CD4-positive, alpha-beta T cell (primary cell): ENCODE data around the gene OASL. TPM values are rescaled to one million over a fixed set of nuclear protein-coding genes. Genes with fewer than 3 reads are reported as not detected.

Experiments
- ATAC-seq: fragments of 200-7000 bp; cut with Tn5 transposase; one replicate; pipeline ENCODE4 v1.10.0; 2022; ENCODE audit warnings: mild to moderate bottlenecking; ENCODE audit not compliant: poor library complexity
- CTCF ChIA-PET: fragments of 350-600 bp; sonication (Branson Sonifier 250); formaldehyde crosslinking; loops from one replicate; lab custom pipeline; 2021; ENCODE audit warnings: antibody characterized with exemption, inconsistent platforms; lab: Charles Lee
- POLR2A ChIA-PET: fragments of 350-600 bp; sonication (Branson Sonifier 250); formaldehyde crosslinking; loops from one replicate; lab custom pipeline; 2021; ENCODE audit warnings: antibody characterized with exemption, inconsistent platforms; lab: Charles Lee
- DNase-seq, 14 experiments: peaks; one replicate each; pipeline ENCODE4 v3.0.0-alpha.2; 2013 to 2020; ENCODE audit warnings: mixed read lengths in 2 of 14
- H3K27ac ChIP-seq, 2 donors: one replicate each; pipeline versions ENCODE4 v1.5.1 to v1.7.0; 2013; ENCODE audit warnings: low read length in 2 of 2, low read depth in 1 of 2, mild to moderate bottlenecking in 1 of 2
- H3K27me3 ChIP-seq, 2 experiments: 1 replicate in 1 of 2; 2 replicates in 1 of 2; pipeline versions ENCODE4 v1.6.1 to v1.7.0; 2013; ENCODE audit warnings: low read length in 2 of 2, control low read depth in 1 of 2, mild to moderate bottlenecking in 1 of 2, moderate library complexity in 1 of 2; ENCODE audit not compliant: insufficient read depth in 2 of 2, control insufficient read depth in 1 of 2
- H3K36me3 ChIP-seq: one replicate; pipeline ENCODE4 v1.6.1; 2013; ENCODE audit warnings: low read length, control low read depth; ENCODE audit not compliant: insufficient read depth
- H3K4me1 ChIP-seq: one replicate; pipeline ENCODE4 v1.6.1; 2013; ENCODE audit warnings: low read length, control low read depth; ENCODE audit not compliant: insufficient read depth
- H3K4me3 ChIP-seq: one replicate; pipeline ENCODE4 v1.5.1; 2013; ENCODE audit warnings: mild to moderate bottlenecking, low read length, moderate library complexity
- H3K9me3 ChIP-seq, 2 experiments: 1 replicate in 1 of 2; 2 replicates in 1 of 2; pipeline versions ENCODE4 v1.6.1 to v1.7.0; 2013; ENCODE audit warnings: low read length in 2 of 2, mild to moderate bottlenecking in 2 of 2, control low read depth in 1 of 2, moderate library complexity in 1 of 2; ENCODE audit not compliant: control insufficient read depth in 1 of 2, insufficient read depth in 1 of 2
- H3K27ac Mint-ChIP-seq: one replicate; pipeline ENCODE4 v1.8.0; 2020; ENCODE audit warnings: mixed read lengths
- H3K27me3 Mint-ChIP-seq: one replicate; pipeline ENCODE4 v1.8.0; 2021; ENCODE audit warnings: mixed read lengths
- H3K36me3 Mint-ChIP-seq: one replicate; pipeline ENCODE4 v1.8.0; 2021; ENCODE audit warnings: low read depth, mixed read lengths
- H3K4me1 Mint-ChIP-seq: one replicate; pipeline ENCODE4 v1.8.0; 2021; ENCODE audit warnings: low read depth, mixed read lengths
- H3K4me3 Mint-ChIP-seq: one replicate; pipeline ENCODE4 v1.8.0; 2020; ENCODE audit warnings: mild to moderate bottlenecking, mixed read lengths
- H3K9me3 Mint-ChIP-seq: one replicate; pipeline ENCODE4 v1.8.0; 2020; ENCODE audit warnings: mixed read lengths
- CTCF ChIP-seq: fragments of 200-600 bp; IDR thresholded peaks from one replicate; pipeline ENCODE4 v1.8.0; 2022; ENCODE audit warnings: antibody characterized with exemption, mild to moderate bottlenecking
- intact Hi-C, 2 experiments: fragments of 100-400 bp; cut with DNase I in 1 of 2; cut with micrococcal nuclease in 1 of 2; formaldehyde crosslinking; loops; one replicate each; pipeline versions ENCODE4 v1.15.1 to v1.9.0; 2023 to 2025; cut with DNase I, micrococcal nuclease
- total RNA-seq, 174 experiments: library from RNA in 2 of 174; stranded (reverse) in 2 of 174; gene quantifications; one replicate each; pipeline ENCODE4 v1.2.3 and lab custom pipeline; 2021 to 2026

The OASL gene
- total RNA-seq, 2 experiments from 2014 or later: 33.0 to 34.7 TPM

- POLR2A ChIA-PET: no interaction called here
- Histone ChIP-seq H3K4me3 (no peak overlapping the region), H3K36me3 (no peaks in the 10 kb centered on the region), H3K27me3 (no peaks in the 10 kb centered on the region), H3K27ac (no peak overlapping the region), H3K9me3 (no peaks in the 10 kb centered on the region), H3K4me1 (no peaks in the 10 kb centered on the region)
- CTCF ChIA-PET: no interaction called here
- Mint-ChIP-seq H3K27ac (no peak overlapping the region), H3K27me3 (peaks cover 16% of the 10 kb centered on the region), H3K36me3 (no peaks in the 10 kb centered on the region), H3K4me1 (no peaks in the 10 kb centered on the region), H3K4me3 (no peak overlapping the region), H3K9me3 (no peaks in the 10 kb centered on the region)
- intact Hi-C loops: no loop called here
- DNase-seq (no peak), ATAC-seq (no peak)
- TF ChIP-seq CTCF: no peak
Measured at GRCh38 chr12:120996133-120996746, 42.8 kb downstream of the OASL start.

- intact Hi-C loops: no loop called here
- H3K4me1 ChIP-seq: no peaks in the 10 kb centered on the region
- H3K36me3 ChIP-seq: no peaks in the 10 kb centered on the region
- no peak overlapping the region for H3K27ac ChIP-seq
- Mint-ChIP-seq H3K36me3 (no peaks in the 10 kb centered on the region), H3K4me3 (no peak overlapping the region), H3K9me3 (no peaks in the 10 kb centered on the region), H3K27me3 (peaks cover 16% of the 10 kb centered on the region), H3K4me1 (no peaks in the 10 kb centered on the region), H3K27ac (no peak overlapping the region)
- DNase-seq (no peak), ATAC-seq (no peak)
- no peak for TF ChIP-seq CTCF
- H3K9me3 ChIP-seq: no peaks in the 10 kb centered on the region
- ChIA-PET POLR2A (no interaction called here), CTCF (no interaction called here)
- no peak overlapping the region for H3K4me3 ChIP-seq
- H3K27me3 ChIP-seq: no peaks in the 10 kb centered on the region
Measured at GRCh38 chr12:120994589-120995337, 44.3 kb downstream of the OASL start.

GRCh38 chr12:120994059-120994458 is 45.0 kb downstream of the OASL start:
- no peak overlapping the region for H3K4me3 Mint-ChIP-seq
- H3K27me3 Mint-ChIP-seq: peaks cover 16% of the 10 kb centered on the region
- intact Hi-C loops: no loop called here
- Histone ChIP-seq H3K27me3 (no peaks in the 10 kb centered on the region), H3K4me3 (no peak overlapping the region), H3K36me3 (no peaks in the 10 kb centered on the region), H3K27ac (no peak overlapping the region), H3K4me1 (no peaks in the 10 kb centered on the region), H3K9me3 (no peaks in the 10 kb centered on the region)
- POLR2A ChIA-PET: no interaction called here
- ATAC-seq: no peak
- H3K27ac Mint-ChIP-seq: no peak overlapping the region
- no peaks in the 10 kb centered on the region for H3K9me3 Mint-ChIP-seq
- no peak for DNase-seq
- no peaks in the 10 kb centered on the region for H3K36me3 Mint-ChIP-seq
- no peaks in the 10 kb centered on the region for H3K4me1 Mint-ChIP-seq
- CTCF ChIA-PET: no interaction called here
- TF ChIP-seq CTCF: no peak
